MCF 10A (cell line): ENCODE results near the gene NSG1. TPM values are rescaled to one million over a fixed set of nuclear protein-coding genes. Genes with fewer than 3 reads are reported as not detected.
"Not testable (repeated sequence)": the region's sequence is repeated elsewhere in the genome, so short reads cannot be mapped to it uniquely, and the experiment has no call there.

ENCODE experiments used
- BruUV-seq: library from RNA; stranded (reverse); fragments of 400-500 nt; replicated peaks from 2 replicates; lab custom pipeline; 2021; lab: Mats Ljungman, UMichigan
- CTCF ChIA-PET: fragments of 300-600 bp; sonication (Branson Sonifier 250); formaldehyde crosslinking; extraction: SDS; loops from one replicate; lab custom pipeline; 2021; ENCODE audit warnings: antibody characterized with exemption, inconsistent platforms; lab: Yijun Ruan, JAX
- POLR2A ChIA-PET: fragments of 300-600, 350-650 bp; sonication (Branson Sonifier 250); formaldehyde crosslinking; extraction: SDS; loops from one replicate; lab custom pipeline; 2020; ENCODE audit warnings: antibody characterized with exemption, inconsistent platforms; lab: Yijun Ruan, JAX
- DNase-seq: peaks from one replicate; pipeline ENCODE4 v3.0.0-alpha.2; 2018; ENCODE audit not compliant: unreplicated experiment
- H3K27ac Mint-ChIP-seq: one replicate; pipeline ENCODE4 v1.8.0; 2022; ENCODE audit warnings: mild to moderate bottlenecking, low read depth, mixed read lengths; ENCODE audit not compliant: unreplicated experiment
- H3K27me3 Mint-ChIP-seq: one replicate; pipeline ENCODE4 v1.8.0; 2022; ENCODE audit warnings: mixed read lengths; ENCODE audit not compliant: insufficient read depth, unreplicated experiment
- H3K36me3 Mint-ChIP-seq: one replicate; pipeline ENCODE4 v1.8.0; 2022; ENCODE audit warnings: mild to moderate bottlenecking, moderate library complexity, mixed read lengths; ENCODE audit not compliant: insufficient read depth, unreplicated experiment
- H3K4me1 Mint-ChIP-seq: one replicate; pipeline ENCODE4 v1.8.0; 2022; ENCODE audit warnings: mixed read lengths; ENCODE audit not compliant: insufficient read depth, unreplicated experiment
- H3K4me3 Mint-ChIP-seq: one replicate; pipeline ENCODE4 v1.8.0; 2022; ENCODE audit warnings: mild to moderate bottlenecking, moderate library complexity, mixed read lengths; ENCODE audit not compliant: unreplicated experiment
- H3K9me3 Mint-ChIP-seq: one replicate; pipeline ENCODE4 v1.8.0; 2022; ENCODE audit warnings: mixed read lengths; ENCODE audit not compliant: unreplicated experiment
- intact Hi-C: fragments of 100-400 bp; cut with micrococcal nuclease; formaldehyde crosslinking; loops from 2 replicates; pipeline ENCODE4 v1.14.1; 2022
- total RNA-seq: library from RNA; stranded (reverse); gene quantifications from 2 replicates; pipeline ENCODE4 v1.2.3, GENCODE V29; 2022
- TF ChIP-seq, protein P1 (sequence below): fragments of 200-600 bp; IDR thresholded peaks from one replicate; pipeline ENCODE4 v1.8.0; 2022; ENCODE audit warnings: antibody characterized with exemption, mild to moderate bottlenecking; ENCODE audit not compliant: unreplicated experiment

Gene NSG1
- total RNA-seq, 1 experiment from 2014 or later = 6.7 TPM

DNA sequence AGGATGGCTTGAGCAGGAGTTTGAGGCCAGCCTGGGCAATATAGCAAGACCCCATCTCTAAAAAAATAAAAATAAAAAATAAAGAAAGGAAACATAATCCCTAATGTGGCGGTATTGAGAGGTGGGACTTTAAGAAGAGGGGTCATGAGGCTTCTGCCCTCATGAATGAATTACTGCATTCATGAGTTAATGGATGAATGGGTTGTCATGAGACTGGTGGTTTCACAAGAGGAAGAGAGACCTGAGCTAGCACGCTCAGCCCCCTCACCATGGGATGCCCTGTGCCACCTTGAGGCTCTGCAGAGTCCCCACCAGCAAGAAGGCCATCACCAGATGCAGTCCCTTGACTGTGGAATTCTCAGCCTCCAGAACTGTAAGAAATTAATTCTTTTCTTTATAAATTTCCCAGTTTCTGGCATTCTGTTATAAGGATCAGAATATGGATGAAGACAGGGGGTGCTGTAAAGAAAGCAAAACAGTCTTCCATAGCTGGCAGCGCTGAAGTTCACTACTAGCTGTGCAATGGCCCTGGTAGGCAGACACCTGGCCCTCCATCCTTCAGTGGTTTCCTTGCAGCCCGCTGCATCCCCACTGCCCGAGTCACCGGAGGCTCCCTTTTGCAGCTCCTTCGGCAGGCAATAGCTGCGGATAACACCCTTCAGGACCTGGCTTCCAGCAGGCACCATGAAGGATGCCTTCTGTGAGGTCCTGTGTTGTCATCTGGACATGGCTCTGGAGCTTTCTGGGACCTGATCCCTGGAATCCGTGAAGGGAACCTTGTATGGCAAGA, 44.8 kb upstream of the NSG1 start:
- Mint-ChIP-seq H3K4me3 (no peak overlapping the region), H3K4me1 (no peaks in the 10 kb centered on the region), H3K36me3 (no peaks in the 10 kb centered on the region), H3K27me3 (peaks cover 8% of the 10 kb centered on the region), H3K27ac (no peak overlapping the region), H3K9me3 (no peaks in the 10 kb centered on the region)
- intact Hi-C loops = no loop called here
- ChIA-PET POLR2A (no interaction called here), CTCF (interaction anchor here (0.5 kb wide), 1 partner anchor 17 kb away, joined by 3 read pairs; no protein-coding TSS in a partner anchor)
- DNase-seq = no peak
- TF ChIP-seq, protein P1, sequence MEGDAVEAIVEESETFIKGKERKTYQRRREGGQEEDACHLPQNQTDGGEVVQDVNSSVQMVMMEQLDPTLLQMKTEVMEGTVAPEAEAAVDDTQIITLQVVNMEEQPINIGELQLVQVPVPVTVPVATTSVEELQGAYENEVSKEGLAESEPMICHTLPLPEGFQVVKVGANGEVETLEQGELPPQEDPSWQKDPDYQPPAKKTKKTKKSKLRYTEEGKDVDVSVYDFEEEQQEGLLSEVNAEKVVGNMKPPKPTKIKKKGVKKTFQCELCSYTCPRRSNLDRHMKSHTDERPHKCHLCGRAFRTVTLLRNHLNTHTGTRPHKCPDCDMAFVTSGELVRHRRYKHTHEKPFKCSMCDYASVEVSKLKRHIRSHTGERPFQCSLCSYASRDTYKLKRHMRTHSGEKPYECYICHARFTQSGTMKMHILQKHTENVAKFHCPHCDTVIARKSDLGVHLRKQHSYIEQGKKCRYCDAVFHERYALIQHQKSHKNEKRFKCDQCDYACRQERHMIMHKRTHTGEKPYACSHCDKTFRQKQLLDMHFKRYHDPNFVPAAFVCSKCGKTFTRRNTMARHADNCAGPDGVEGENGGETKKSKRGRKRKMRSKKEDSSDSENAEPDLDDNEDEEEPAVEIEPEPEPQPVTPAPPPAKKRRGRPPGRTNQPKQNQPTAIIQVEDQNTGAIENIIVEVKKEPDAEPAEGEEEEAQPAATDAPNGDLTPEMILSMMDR = no peak
- BruUV-seq = no TSS peak

DNA sequence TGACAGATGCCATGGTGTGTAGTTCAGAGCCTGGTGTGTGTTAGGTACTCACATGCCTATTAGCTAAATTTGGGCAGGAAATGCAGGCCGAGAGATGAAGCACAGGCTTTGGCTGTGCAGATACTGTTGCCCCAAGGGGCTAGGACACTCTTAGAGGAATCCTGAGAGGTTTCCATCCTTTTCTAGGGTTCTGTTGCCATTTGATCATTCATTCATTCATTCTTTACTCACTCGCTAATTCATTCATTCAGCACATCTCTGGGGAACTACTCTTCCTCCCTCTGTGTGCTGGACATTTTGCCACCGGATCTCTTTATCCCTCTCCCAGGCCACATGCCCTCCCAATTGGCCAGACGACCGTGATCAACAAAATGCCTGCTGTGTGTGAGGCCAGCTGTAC, 43.9 kb upstream of the NSG1 start:
- ChIA-PET CTCF (interaction anchor here (0.5 kb wide), 1 partner anchor 16 kb away, joined by 3 read pairs; no protein-coding TSS in a partner anchor), POLR2A (interaction anchor here (0.7 kb wide), 1 partner anchor 109 kb away, joined by 3 read pairs; no protein-coding TSS in a partner anchor)
- Mint-ChIP-seq H3K9me3 (no peaks in the 10 kb centered on the region), H3K27ac (no peak overlapping the region), H3K36me3 (no peaks in the 10 kb centered on the region), H3K4me1 (no peaks in the 10 kb centered on the region), H3K4me3 (no peak overlapping the region), H3K27me3 (no peaks in the 10 kb centered on the region)
- intact Hi-C loops = no loop called here
- DNase-seq = no peak
- BruUV-seq = no TSS peak
- TF ChIP-seq, protein P1 = no peak

DNA sequence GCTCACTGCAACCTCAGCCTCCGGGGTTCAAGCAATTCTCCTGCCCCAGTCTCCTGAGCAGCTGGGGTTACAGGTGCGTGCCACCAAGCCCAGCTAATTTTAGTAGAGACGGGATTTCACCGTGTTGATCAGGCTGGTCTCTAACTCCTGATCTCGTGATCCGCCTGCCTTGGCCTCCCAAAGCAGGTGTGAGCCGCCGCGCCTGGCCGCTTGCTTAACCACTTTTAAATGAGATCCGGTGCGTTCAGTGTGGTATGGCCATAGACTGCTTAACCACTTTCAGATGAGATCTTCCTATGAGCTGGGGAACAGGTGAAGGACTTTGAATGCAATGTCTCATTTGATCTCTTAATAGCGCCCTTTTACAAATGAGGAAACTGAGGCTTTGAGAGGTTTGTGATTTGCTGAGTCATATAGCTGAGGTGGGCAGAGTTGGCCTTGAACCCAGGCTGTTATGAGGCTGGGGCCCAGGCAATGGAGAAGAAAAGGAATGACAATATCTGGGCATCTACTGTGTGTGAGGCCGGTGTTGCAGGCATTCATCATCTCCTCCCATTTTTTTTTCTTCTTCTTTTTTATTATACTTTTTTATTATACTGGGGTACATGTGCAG, 41.9 kb upstream of the NSG1 start:
- POLR2A ChIA-PET = no interaction called here
- H3K36me3 Mint-ChIP-seq = no peaks in the 10 kb centered on the region
- intact Hi-C loops = no loop called here
- H3K4me3 Mint-ChIP-seq = no peak overlapping the region
- no peaks in the 10 kb centered on the region for H3K4me1 Mint-ChIP-seq
- TF ChIP-seq, protein P1 = no peak
- no TSS peak for BruUV-seq
- DNase-seq = no peak
- CTCF ChIA-PET = interaction anchor here (1.2 kb wide), 1 partner anchor 11 kb away, joined by 7 read pairs; no protein-coding TSS in a partner anchor
- H3K9me3 Mint-ChIP-seq = no peaks in the 10 kb centered on the region
- H3K27me3 Mint-ChIP-seq = no peaks in the 10 kb centered on the region
- H3K27ac Mint-ChIP-seq = no peak overlapping the region

DNA sequence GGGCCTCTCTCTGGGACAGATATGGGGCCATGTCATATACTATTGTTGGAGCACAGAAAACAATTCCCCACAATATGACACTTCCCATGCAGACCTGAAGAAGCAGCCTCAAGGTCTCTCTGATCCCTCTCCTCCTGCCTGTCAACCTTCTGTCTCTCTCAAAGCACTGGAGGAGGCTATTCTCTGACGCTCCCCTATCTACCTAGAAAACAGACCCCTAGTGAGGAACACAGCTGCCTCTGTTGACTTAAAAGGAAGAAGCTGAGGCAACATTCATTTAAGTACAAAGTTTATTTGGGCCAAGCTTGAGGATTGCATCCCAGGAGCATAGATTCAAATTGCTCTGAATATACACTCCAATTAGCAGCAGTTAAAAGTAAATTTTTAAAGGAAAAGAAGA, 39.3 kb upstream of the NSG1 start:
- Mint-ChIP-seq H3K4me3 (no peak overlapping the region), H3K36me3 (no peaks in the 10 kb centered on the region), H3K27me3 (no peaks in the 10 kb centered on the region), H3K9me3 (no peaks in the 10 kb centered on the region), H3K4me1 (no peaks in the 10 kb centered on the region), H3K27ac (no peak overlapping the region)
- POLR2A ChIA-PET = no interaction called here
- BruUV-seq = no TSS peak
- DNase-seq = no peak
- CTCF ChIA-PET = no interaction called here
- intact Hi-C loops = no loop called here
- TF ChIP-seq, protein P1 = no peak

DNA sequence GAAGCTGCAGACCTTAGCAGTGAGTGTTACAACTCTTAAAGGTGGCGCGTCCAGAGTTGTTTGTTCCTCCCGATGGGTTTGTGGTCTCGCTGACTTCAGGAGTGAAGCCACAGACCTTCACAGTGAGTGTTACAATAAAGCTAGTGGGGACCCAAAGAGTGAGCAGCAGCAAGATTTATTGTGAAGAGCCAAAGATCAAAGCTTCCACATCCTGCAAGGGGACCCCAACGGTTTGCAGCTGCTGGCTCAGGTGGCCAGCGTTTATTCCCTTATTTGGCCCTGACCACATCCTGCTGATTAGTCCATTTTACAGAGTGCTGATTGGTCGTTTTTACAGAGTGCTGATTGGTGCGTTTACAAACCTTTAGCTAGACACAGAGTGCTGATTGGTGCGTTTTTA, 38.3 kb upstream of the NSG1 start:
- H3K36me3 Mint-ChIP-seq, POLR2A ChIA-PET, H3K27me3 Mint-ChIP-seq, CTCF ChIA-PET, DNase-seq, BruUV-seq, H3K9me3 Mint-ChIP-seq, H3K4me3 Mint-ChIP-seq, H3K4me1 Mint-ChIP-seq, H3K27ac Mint-ChIP-seq, intact Hi-C loops: not testable (repeated sequence)
